ENCODE data around the gene RYR3.

GRCh38 chr15:33678602-33679001 is 367.8 kb downstream of the RYR3 start:
- TF ChIP-seq CTCF (conservative IDR thresholded peaks at IDR 0.05 in 1 of 2, IDR thresholded peaks at IDR 0.05 in 1 of 2; ENCODE audit: extremely low read depth in 1 of 2, insufficient read depth in 1 of 2, low read depth in 1 of 2, low read length in 2 of 2) (no peak), EZH2 (IDR thresholded peaks at IDR 0.05; ENCODE audit: borderline replicate concordance, low read length) (no peak)
